ENCODE measurements around the gene SLC35F3. TPM values are rescaled to one million over a fixed set of nuclear protein-coding genes. Genes with fewer than 3 reads are reported as not detected.

Gene SLC35F3
- total RNA-seq, 1 experiment from 2014 or later, result not detected

GRCh38 chr1:234039603-234040002, 135.1 kb downstream of the SLC35F3 start:
- no peak for DNase-seq
- Histone ChIP-seq H3K27ac (ENCODE audit: low read length) (no peak overlapping the region), H3K79me2 (ENCODE audit: low read length) (no peaks in the 10 kb centered on the region), H4K20me1 (ENCODE audit: insufficient read depth, low read depth, low read length) (no peaks in the 10 kb centered on the region), H3K9me3 (ENCODE audit: low read length) (no peaks in the 10 kb centered on the region), H3K4me3 (ENCODE audit: low read length) (no peak overlapping the region), H2AFZ (ENCODE audit: low read length) (no peak overlapping the region), H3K27me3 (ENCODE audit: low read length) (no peaks in the 10 kb centered on the region), H3K36me3 (ENCODE audit: insufficient read depth, low read length) (no peaks in the 10 kb centered on the region), H3K4me1 (ENCODE audit: low read length) (no peaks in the 10 kb centered on the region), H3K9me2 (replicated peaks; ENCODE audit: insufficient read depth, low read length) (no peaks in the 10 kb centered on the region), H3K4me2 (ENCODE audit: low read depth, low read length, poor library complexity, severe bottlenecking) (no peak overlapping the region), H3K9ac (ENCODE audit: low read length) (no peak overlapping the region)

GRCh38 chr1:234040446-234041317, 136.2 kb downstream of the SLC35F3 start:
- Histone ChIP-seq H3K27me3 (ENCODE audit: low read length) (no peaks in the 10 kb centered on the region), H3K4me2 (ENCODE audit: low read depth, low read length, poor library complexity, severe bottlenecking) (no peak overlapping the region), H3K79me2 (ENCODE audit: low read length) (no peaks in the 10 kb centered on the region), H3K4me1 (ENCODE audit: low read length) (no peaks in the 10 kb centered on the region), H3K4me3 (ENCODE audit: low read length) (no peak overlapping the region), H3K9me2 (replicated peaks; ENCODE audit: insufficient read depth, low read length) (no peaks in the 10 kb centered on the region), H3K27ac (ENCODE audit: low read length) (no peak overlapping the region), H4K20me1 (ENCODE audit: insufficient read depth, low read depth, low read length) (no peaks in the 10 kb centered on the region), H3K9ac (ENCODE audit: low read length) (no peak overlapping the region), H2AFZ (ENCODE audit: low read length) (no peak overlapping the region), H3K36me3 (ENCODE audit: insufficient read depth, low read length) (no peaks in the 10 kb centered on the region), H3K9me3 (ENCODE audit: low read length) (no peaks in the 10 kb centered on the region)
- DNase-seq, result no peak

GRCh38 chr1:234044079-234044478, 139.6 kb downstream of the SLC35F3 start:
- Histone ChIP-seq H3K9ac (ENCODE audit: low read length) (no peak overlapping the region), H3K4me1 (ENCODE audit: low read length) (no peaks in the 10 kb centered on the region), H3K27me3 (ENCODE audit: low read length) (no peaks in the 10 kb centered on the region), H3K36me3 (ENCODE audit: insufficient read depth, low read length) (no peaks in the 10 kb centered on the region), H3K9me2 (replicated peaks; ENCODE audit: insufficient read depth, low read length) (no peaks in the 10 kb centered on the region), H3K4me2 (ENCODE audit: low read depth, low read length, poor library complexity, severe bottlenecking) (no peak overlapping the region), H2AFZ (ENCODE audit: low read length) (no peak overlapping the region), H4K20me1 (ENCODE audit: insufficient read depth, low read depth, low read length) (no peaks in the 10 kb centered on the region), H3K9me3 (ENCODE audit: low read length) (no peaks in the 10 kb centered on the region), H3K79me2 (ENCODE audit: low read length) (no peaks in the 10 kb centered on the region), H3K27ac (ENCODE audit: low read length) (no peak overlapping the region), H3K4me3 (ENCODE audit: low read length) (no peak overlapping the region)
- DNase-seq, result no peak

GRCh38 chr1:234047123-234047522, 142.6 kb downstream of the SLC35F3 start:
- no peaks in the 10 kb centered on the region for H3K9me2 ChIP-seq (replicated peaks; ENCODE audit: insufficient read depth, low read length)
- no peaks in the 10 kb centered on the region for H3K27me3 ChIP-seq (ENCODE audit: low read length)
- H3K9me3 ChIP-seq (ENCODE audit: low read length), result no peaks in the 10 kb centered on the region
- H3K4me1 ChIP-seq (ENCODE audit: low read length), result no peaks in the 10 kb centered on the region
- H3K9ac ChIP-seq (ENCODE audit: low read length), result no peak overlapping the region
- no peaks in the 10 kb centered on the region for H3K36me3 ChIP-seq (ENCODE audit: insufficient read depth, low read length)
- no peaks in the 10 kb centered on the region for H4K20me1 ChIP-seq (ENCODE audit: insufficient read depth, low read depth, low read length)
- no peaks in the 10 kb centered on the region for H3K79me2 ChIP-seq (ENCODE audit: low read length)
- no peak overlapping the region for H3K4me3 ChIP-seq (ENCODE audit: low read length)
- no peak overlapping the region for H3K4me2 ChIP-seq (ENCODE audit: low read depth, low read length, poor library complexity, severe bottlenecking)
- no peak for DNase-seq
- no peak overlapping the region for H2AFZ ChIP-seq (ENCODE audit: low read length)
- H3K27ac ChIP-seq (ENCODE audit: low read length), result no peak overlapping the region

- H3K9me2 ChIP-seq (replicated peaks; ENCODE audit: insufficient read depth, low read length), result no peaks in the 10 kb centered on the region
- no peaks in the 10 kb centered on the region for H3K9me3 ChIP-seq (ENCODE audit: low read length)
- DNase-seq, result no peak
- no peak overlapping the region for H3K4me2 ChIP-seq (ENCODE audit: low read depth, low read length, poor library complexity, severe bottlenecking)
- no peaks in the 10 kb centered on the region for H3K36me3 ChIP-seq (ENCODE audit: insufficient read depth, low read length)
- H2AFZ ChIP-seq (ENCODE audit: low read length), result no peak overlapping the region
- no peaks in the 10 kb centered on the region for H4K20me1 ChIP-seq (ENCODE audit: insufficient read depth, low read depth, low read length)
- H3K27me3 ChIP-seq (ENCODE audit: low read length), result peaks cover 4% of the 10 kb centered on the region; the same call in 1 of the 2 replicates
- no peak overlapping the region for H3K9ac ChIP-seq (ENCODE audit: low read length)
- no peaks in the 10 kb centered on the region for H3K4me1 ChIP-seq (ENCODE audit: low read length)
- no peaks in the 10 kb centered on the region for H3K79me2 ChIP-seq (ENCODE audit: low read length)
- H3K27ac ChIP-seq (ENCODE audit: low read length), result no peak overlapping the region
- H3K4me3 ChIP-seq (ENCODE audit: low read length), result no peak overlapping the region
These were observed 157.7 kb downstream of the SLC35F3 start for GRCh38 chr1:234062166-234062565.

- H3K27ac ChIP-seq (ENCODE audit: low read length), result no peak overlapping the region
- no peaks in the 10 kb centered on the region for H3K9me2 ChIP-seq (replicated peaks; ENCODE audit: insufficient read depth, low read length)
- H3K4me1 ChIP-seq (ENCODE audit: low read length), result no peaks in the 10 kb centered on the region
- no peaks in the 10 kb centered on the region for H3K9me3 ChIP-seq (ENCODE audit: low read length)
- peak; percentile 86 for DNase-seq
- no peak overlapping the region for H3K4me3 ChIP-seq (ENCODE audit: low read length)
- H3K36me3 ChIP-seq (ENCODE audit: insufficient read depth, low read length), result no peaks in the 10 kb centered on the region
- peaks cover 4% of the 10 kb centered on the region; the same call in 1 of the 2 replicates for H3K27me3 ChIP-seq (ENCODE audit: low read length)
- H3K4me2 ChIP-seq (ENCODE audit: low read depth, low read length, poor library complexity, severe bottlenecking), result no peak overlapping the region
- H4K20me1 ChIP-seq (ENCODE audit: insufficient read depth, low read depth, low read length), result no peaks in the 10 kb centered on the region
- H2AFZ ChIP-seq (ENCODE audit: low read length), result no peak overlapping the region
- H3K9ac ChIP-seq (ENCODE audit: low read length), result no peak overlapping the region
- H3K79me2 ChIP-seq (ENCODE audit: low read length), result no peaks in the 10 kb centered on the region
These were observed 161.4 kb downstream of the SLC35F3 start for GRCh38 chr1:234065794-234066447.

- H3K4me2 ChIP-seq (ENCODE audit: low read depth, low read length, poor library complexity, severe bottlenecking), result no peak overlapping the region
- no peaks in the 10 kb centered on the region for H3K36me3 ChIP-seq (ENCODE audit: insufficient read depth, low read length)
- no peak overlapping the region for H3K4me3 ChIP-seq (ENCODE audit: low read length)
- no peaks in the 10 kb centered on the region for H3K27me3 ChIP-seq (ENCODE audit: low read length)
- H3K79me2 ChIP-seq (ENCODE audit: low read length), result no peaks in the 10 kb centered on the region
- no peaks in the 10 kb centered on the region for H4K20me1 ChIP-seq (ENCODE audit: insufficient read depth, low read depth, low read length)
- no peak overlapping the region for H3K27ac ChIP-seq (ENCODE audit: low read length)
- H3K9me3 ChIP-seq (ENCODE audit: low read length), result no peaks in the 10 kb centered on the region
- no peak overlapping the region for H3K9ac ChIP-seq (ENCODE audit: low read length)
- H3K9me2 ChIP-seq (replicated peaks; ENCODE audit: insufficient read depth, low read length), result no peaks in the 10 kb centered on the region
- no peaks in the 10 kb centered on the region for H3K4me1 ChIP-seq (ENCODE audit: low read length)
- DNase-seq, result no peak
- no peak overlapping the region for H2AFZ ChIP-seq (ENCODE audit: low read length)
These were observed 163.3 kb downstream of the SLC35F3 start for GRCh38 chr1:234067581-234068337.

- no peak overlapping the region for H3K4me3 ChIP-seq (ENCODE audit: low read length)
- no peaks in the 10 kb centered on the region for H3K9me3 ChIP-seq (ENCODE audit: low read length)
- H3K4me2 ChIP-seq (ENCODE audit: low read depth, low read length, poor library complexity, severe bottlenecking), result no peak overlapping the region
- no peak overlapping the region for H3K9ac ChIP-seq (ENCODE audit: low read length)
- no peaks in the 10 kb centered on the region for H3K27me3 ChIP-seq (ENCODE audit: low read length)
- peak; percentile 42 for DNase-seq
- H3K36me3 ChIP-seq (ENCODE audit: insufficient read depth, low read length), result no peaks in the 10 kb centered on the region
- no peaks in the 10 kb centered on the region for H4K20me1 ChIP-seq (ENCODE audit: insufficient read depth, low read depth, low read length)
- no peaks in the 10 kb centered on the region for H3K9me2 ChIP-seq (replicated peaks; ENCODE audit: insufficient read depth, low read length)
- no peaks in the 10 kb centered on the region for H3K4me1 ChIP-seq (ENCODE audit: low read length)
- H2AFZ ChIP-seq (ENCODE audit: low read length), result no peak overlapping the region
- no peak overlapping the region for H3K27ac ChIP-seq (ENCODE audit: low read length)
- H3K79me2 ChIP-seq (ENCODE audit: low read length), result no peaks in the 10 kb centered on the region
These were observed 165.3 kb downstream of the SLC35F3 start for GRCh38 chr1:234069760-234070159.

Measured in Karpas-422 (cell line).